ENCODE results near the gene NCAN. TPM values are rescaled to one million over a fixed set of nuclear protein-coding genes. Genes with fewer than 3 reads are reported as not detected.

The NCAN gene
- total RNA-seq, 1 donor from 2014 or later: 186 TPM

DNA sequence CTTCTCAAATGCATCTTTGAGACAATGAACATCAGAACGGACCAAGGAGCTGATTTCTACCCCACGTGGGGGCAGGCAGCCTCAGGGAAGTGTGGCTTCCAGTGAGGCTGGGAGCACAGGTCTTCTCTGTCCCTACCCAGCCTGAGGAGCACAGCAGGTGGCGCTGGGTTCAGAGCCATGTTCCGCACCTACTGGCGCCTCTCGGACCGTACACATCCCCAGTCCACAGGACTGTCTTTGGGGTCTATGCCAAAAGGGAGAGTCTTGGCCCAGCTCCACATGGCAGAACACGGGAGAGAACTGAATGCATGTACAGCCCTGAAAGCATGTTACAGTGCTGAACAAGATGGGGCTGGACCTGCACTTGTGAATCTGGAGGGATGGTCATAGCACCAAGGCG, 86.0 kb downstream of the NCAN start:
- TF ChIP-seq, protein P1, sequence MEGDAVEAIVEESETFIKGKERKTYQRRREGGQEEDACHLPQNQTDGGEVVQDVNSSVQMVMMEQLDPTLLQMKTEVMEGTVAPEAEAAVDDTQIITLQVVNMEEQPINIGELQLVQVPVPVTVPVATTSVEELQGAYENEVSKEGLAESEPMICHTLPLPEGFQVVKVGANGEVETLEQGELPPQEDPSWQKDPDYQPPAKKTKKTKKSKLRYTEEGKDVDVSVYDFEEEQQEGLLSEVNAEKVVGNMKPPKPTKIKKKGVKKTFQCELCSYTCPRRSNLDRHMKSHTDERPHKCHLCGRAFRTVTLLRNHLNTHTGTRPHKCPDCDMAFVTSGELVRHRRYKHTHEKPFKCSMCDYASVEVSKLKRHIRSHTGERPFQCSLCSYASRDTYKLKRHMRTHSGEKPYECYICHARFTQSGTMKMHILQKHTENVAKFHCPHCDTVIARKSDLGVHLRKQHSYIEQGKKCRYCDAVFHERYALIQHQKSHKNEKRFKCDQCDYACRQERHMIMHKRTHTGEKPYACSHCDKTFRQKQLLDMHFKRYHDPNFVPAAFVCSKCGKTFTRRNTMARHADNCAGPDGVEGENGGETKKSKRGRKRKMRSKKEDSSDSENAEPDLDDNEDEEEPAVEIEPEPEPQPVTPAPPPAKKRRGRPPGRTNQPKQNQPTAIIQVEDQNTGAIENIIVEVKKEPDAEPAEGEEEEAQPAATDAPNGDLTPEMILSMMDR (IDR thresholded peaks at IDR 0.05; ENCODE audit: partially characterized antibody, unreplicated experiment): no peak
- no peak overlapping the region for H3K4me3 Mint-ChIP-seq (ENCODE audit: unreplicated experiment)
- H3K4me1 Mint-ChIP-seq (ENCODE audit: low read depth, unreplicated experiment): no peaks in the 10 kb centered on the region
- peaks cover 5% of the 10 kb centered on the region for H3K36me3 Mint-ChIP-seq (ENCODE audit: unreplicated experiment)
- H3K27ac Mint-ChIP-seq (ENCODE audit: unreplicated experiment): no peak overlapping the region
- H3K9me3 Mint-ChIP-seq (ENCODE audit: unreplicated experiment): peaks cover 7% of the 10 kb centered on the region
- H3K27me3 Mint-ChIP-seq (ENCODE audit: unreplicated experiment): peaks cover 1% of the 10 kb centered on the region
- no peak for DNase-seq

DNA sequence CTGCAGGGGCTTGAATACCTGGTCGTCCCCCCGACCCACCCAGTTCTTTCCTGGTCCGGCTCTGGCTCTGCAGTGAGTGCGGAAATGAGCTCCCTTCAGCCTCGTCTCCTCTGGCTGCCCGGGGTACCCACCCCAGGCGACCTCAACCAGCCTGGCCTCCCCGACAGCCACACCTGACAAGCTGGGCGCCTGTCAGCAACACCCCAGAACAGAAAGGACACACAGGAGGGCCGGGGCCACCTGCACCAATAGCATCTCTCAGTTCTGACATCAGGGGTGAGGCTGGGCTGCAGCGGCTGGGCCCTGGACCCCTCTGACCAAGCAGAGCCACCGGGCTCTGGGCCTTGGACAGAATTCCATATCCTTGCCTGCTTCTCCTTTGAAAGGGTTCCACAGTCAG, 88.9 kb downstream of the NCAN start:
- DNase-seq: no peak
- Mint-ChIP-seq H3K9me3 (ENCODE audit: unreplicated experiment) (peaks cover 7% of the 10 kb centered on the region), H3K27me3 (ENCODE audit: unreplicated experiment) (peaks cover 3% of the 10 kb centered on the region), H3K4me1 (ENCODE audit: low read depth, unreplicated experiment) (no peaks in the 10 kb centered on the region), H3K27ac (ENCODE audit: unreplicated experiment) (no peak overlapping the region), H3K4me3 (ENCODE audit: unreplicated experiment) (no peak overlapping the region), H3K36me3 (ENCODE audit: unreplicated experiment) (peaks cover 5% of the 10 kb centered on the region)
- TF ChIP-seq, protein P1 (IDR thresholded peaks at IDR 0.05; ENCODE audit: partially characterized antibody, unreplicated experiment): no peak

Other genes starting within 250 kb of the NCAN start
- 201 TPM for gene SUGP2, start 178.4 kb upstream of the NCAN start, total RNA-seq (ENCODE audit: unreplicated experiment)
- 32.8 TPM for gene ARMC6, start 178.4 kb upstream of the NCAN start, total RNA-seq (ENCODE audit: unreplicated experiment)
- 14.2 TPM for gene SLC25A42, start 148.0 kb upstream of the NCAN start, total RNA-seq (ENCODE audit: unreplicated experiment)
- 16.2 TPM for gene TMEM161A, start 73.5 kb upstream of the NCAN start, total RNA-seq (ENCODE audit: unreplicated experiment)
- 1.7 TPM for gene MEF2B, start 41.7 kb upstream of the NCAN start, total RNA-seq (ENCODE audit: unreplicated experiment)
- gene BORCS8, start 19.8 kb upstream of the NCAN start, total RNA-seq (ENCODE audit: unreplicated experiment): 20.5 TPM
- 73.5 TPM for gene RFXANK, start 19.7 kb upstream of the NCAN start, total RNA-seq (ENCODE audit: unreplicated experiment)
- gene NR2C2AP, start 8.5 kb upstream of the NCAN start, total RNA-seq (ENCODE audit: unreplicated experiment): 5.5 TPM
- 7.2 TPM for gene TM6SF2, start 61.3 kb downstream of the NCAN start, total RNA-seq (ENCODE audit: unreplicated experiment)
- 134 TPM for gene SUGP1, start 108.6 kb downstream of the NCAN start, total RNA-seq (ENCODE audit: unreplicated experiment)
- gene MAU2, start 108.9 kb downstream of the NCAN start, total RNA-seq (ENCODE audit: unreplicated experiment): 107 TPM
- gene GATAD2A, start 193.7 kb downstream of the NCAN start, total RNA-seq (ENCODE audit: unreplicated experiment): 203 TPM